Mesendoderm (in vitro differentiated cells): ENCODE data around the gene UFM1.

Source experiments
- DNase-seq: peaks from one replicate; pipeline ENCODE4 v3.0.0; 2013
- H2AK5ac ChIP-seq: 2 replicates; pipeline ENCODE4 v1.6.1; 2013; ENCODE audit warnings: low read length, inconsistent platforms
- H2BK120ac ChIP-seq: 2 replicates; pipeline ENCODE4 v1.6.1; 2013; ENCODE audit warnings: low read depth, mild to moderate bottlenecking, low read length, moderate library complexity, mixed read lengths
- H2BK15ac ChIP-seq: replicated peaks from 2 replicates; pipeline ENCODE4 v1.6.1; 2013; ENCODE audit warnings: low read depth, mild to moderate bottlenecking, moderate library complexity
- H2BK5ac ChIP-seq: 2 replicates; pipeline ENCODE4 v1.6.1; 2013; ENCODE audit warnings: low read length, inconsistent platforms
- H3K18ac ChIP-seq: 2 replicates; pipeline ENCODE4 v1.6.1; 2013; ENCODE audit warnings: mild to moderate bottlenecking, low read length, mixed read lengths
- H3K23ac ChIP-seq: one replicate; pipeline ENCODE4 v1.6.1; 2013; ENCODE audit warnings: low read length
- H3K27ac ChIP-seq: 2 replicates; pipeline ENCODE4 v1.5.1; 2013; ENCODE audit warnings: low read depth, mild to moderate bottlenecking, inconsistent platforms, low read length, moderate library complexity
- H3K27me3 ChIP-seq: 2 replicates; pipeline ENCODE4 v1.6.1; 2013; ENCODE audit warnings: low read length, control low read depth, mild to moderate bottlenecking, inconsistent platforms; ENCODE audit not compliant: insufficient read depth, poor library complexity
- H3K36me3 ChIP-seq: 2 replicates; pipeline ENCODE4 v1.6.1; 2013; ENCODE audit warnings: low read length, inconsistent platforms; ENCODE audit not compliant: control insufficient read depth, insufficient read depth
- H3K4ac ChIP-seq: one replicate; pipeline ENCODE4 v1.6.1; 2013; ENCODE audit warnings: low read depth, mild to moderate bottlenecking, low read length, moderate library complexity
- H3K4me1 ChIP-seq: 2 replicates; pipeline ENCODE4 v1.6.1; 2013; ENCODE audit warnings: low read depth, low read length, inconsistent platforms; ENCODE audit not compliant: control insufficient read depth
- H3K4me2 ChIP-seq: 2 replicates; pipeline ENCODE4 v1.6.1; 2013; ENCODE audit warnings: low read length
- H3K4me3 ChIP-seq: 2 replicates; pipeline ENCODE4 v1.5.1; 2013; ENCODE audit warnings: mild to moderate bottlenecking, low read length
- H3K56ac ChIP-seq: one replicate; pipeline ENCODE4 v1.6.1; 2013; ENCODE audit warnings: low read length
- H3K79me1 ChIP-seq: 2 replicates; pipeline ENCODE4 v1.6.1; 2013; ENCODE audit warnings: low read length, inconsistent platforms
- H3K79me2 ChIP-seq: 2 replicates; pipeline ENCODE4 v1.6.1; 2013; ENCODE audit warnings: mild to moderate bottlenecking, low read length; ENCODE audit not compliant: control insufficient read depth, insufficient read depth
- H3K9ac ChIP-seq: 2 replicates; pipeline ENCODE4 v1.6.1; 2013; ENCODE audit warnings: low read length, inconsistent platforms
- H4K5ac ChIP-seq: one replicate; pipeline ENCODE4 v1.6.1; 2013; ENCODE audit warnings: low read length
- H4K8ac ChIP-seq: one replicate; pipeline ENCODE4 v1.6.1; 2013; ENCODE audit warnings: low read depth, mild to moderate bottlenecking, control low read depth, low read length, moderate library complexity
- WGBS: extraction: QIAGEN DNeasy Blood & Tissue Kit; methylation state at CpG from one replicate; pipeline ENCODE4 v1.1.7; 2013; ENCODE audit warnings: low lambda C conversion rate, missing lambda C conversion rate; ENCODE audit not compliant: insufficient coverage; ENCODE audit errors: extremely low coverage; 5-methylcytosine and 5-hydroxymethylcytosine counted together

The UFM1 gene

DNA sequence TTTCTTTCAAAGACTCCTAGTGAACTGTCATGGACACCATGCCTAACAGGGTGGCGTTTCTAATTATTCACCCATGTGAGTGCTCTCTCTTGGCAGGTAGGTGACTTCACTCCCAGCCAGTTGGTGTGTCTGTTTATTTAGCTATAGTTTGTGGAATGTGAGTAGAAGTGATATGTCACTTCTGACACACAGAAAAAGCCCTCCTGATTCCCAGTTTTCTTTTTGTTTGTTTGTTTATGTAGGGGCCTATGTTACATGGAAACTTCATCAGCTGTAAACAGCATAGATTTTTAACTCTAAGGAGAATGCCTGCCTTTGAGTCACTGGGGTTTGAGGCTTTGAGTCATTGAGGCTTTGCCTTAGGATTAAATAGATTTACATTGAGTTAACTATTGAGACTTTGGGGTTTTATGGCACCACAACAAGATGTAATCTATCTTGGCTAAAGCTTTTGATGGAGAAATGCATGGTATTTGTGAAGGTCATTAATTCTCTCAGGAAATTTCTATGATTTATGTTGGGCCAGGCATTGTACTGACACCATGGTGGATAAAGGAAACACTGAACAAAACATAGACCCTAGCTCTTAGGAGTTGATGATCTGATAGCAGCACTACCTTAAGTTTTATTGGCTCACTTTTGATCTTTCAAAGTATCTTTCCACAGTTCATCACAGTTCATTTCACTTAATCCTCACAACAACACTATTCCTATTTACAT, 45.3 kb downstream of the UFM1 start:
- no peak overlapping the region for H2BK5ac ChIP-seq
- no peak overlapping the region for H2AK5ac ChIP-seq
- peak; percentile 53 for DNase-seq
- no peaks in the 10 kb centered on the region for H3K79me2 ChIP-seq
- H3K56ac ChIP-seq = no peak overlapping the region
- H3K23ac ChIP-seq = no peak overlapping the region
- H3K9ac ChIP-seq = no peak overlapping the region
- no peaks in the 10 kb centered on the region for H3K36me3 ChIP-seq
- H4K5ac ChIP-seq = no peak overlapping the region
- no peak overlapping the region for H3K4ac ChIP-seq
- no peak overlapping the region for H3K4me2 ChIP-seq
- H3K27me3 ChIP-seq = no peaks in the 10 kb centered on the region
- no peak overlapping the region for H3K4me3 ChIP-seq
- no peak overlapping the region for H4K8ac ChIP-seq
- no peak overlapping the region for H3K27ac ChIP-seq
- no CpG with 5 or more reads among the region's 1 CpG for WGBS
- H3K4me1 ChIP-seq = no peaks in the 10 kb centered on the region
- H2BK120ac ChIP-seq = no peak overlapping the region
- no peaks in the 10 kb centered on the region for H3K79me1 ChIP-seq
- H3K18ac ChIP-seq = no peak overlapping the region
- no peak overlapping the region for H2BK15ac ChIP-seq

DNA sequence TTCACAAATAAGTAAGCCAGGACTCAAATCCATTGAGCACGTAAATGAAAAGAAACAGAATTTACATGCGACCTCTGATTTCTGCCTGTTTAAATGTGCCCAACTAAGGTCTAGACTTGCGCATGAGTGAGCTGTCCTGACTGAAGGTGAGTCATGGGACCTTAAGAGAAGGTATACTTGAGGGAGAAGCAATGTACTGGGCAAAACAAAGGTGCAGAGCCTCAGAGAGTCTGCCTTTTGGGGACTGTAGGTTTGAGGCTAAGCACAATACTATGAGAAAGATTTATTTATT, 45.8 kb downstream of the UFM1 start:
- Histone ChIP-seq H3K4ac (no peak overlapping the region), H3K79me1 (no peaks in the 10 kb centered on the region), H2BK120ac (no peak overlapping the region), H3K79me2 (no peaks in the 10 kb centered on the region), H2BK5ac (no peak overlapping the region), H3K56ac (no peak overlapping the region), H4K5ac (no peak overlapping the region), H4K8ac (no peak overlapping the region), H2AK5ac (no peak overlapping the region), H3K18ac (no peak overlapping the region), H3K4me2 (no peak overlapping the region), H3K4me3 (no peak overlapping the region), H3K27ac (no peak overlapping the region), H3K9ac (no peak overlapping the region), H3K27me3 (no peaks in the 10 kb centered on the region), H3K36me3 (no peaks in the 10 kb centered on the region), H3K23ac (no peak overlapping the region), H2BK15ac (no peak overlapping the region), H3K4me1 (no peaks in the 10 kb centered on the region)
- WGBS = no CpG with 5 or more reads among the region's 3 CpGs
- peak; percentile 25 for DNase-seq

DNA sequence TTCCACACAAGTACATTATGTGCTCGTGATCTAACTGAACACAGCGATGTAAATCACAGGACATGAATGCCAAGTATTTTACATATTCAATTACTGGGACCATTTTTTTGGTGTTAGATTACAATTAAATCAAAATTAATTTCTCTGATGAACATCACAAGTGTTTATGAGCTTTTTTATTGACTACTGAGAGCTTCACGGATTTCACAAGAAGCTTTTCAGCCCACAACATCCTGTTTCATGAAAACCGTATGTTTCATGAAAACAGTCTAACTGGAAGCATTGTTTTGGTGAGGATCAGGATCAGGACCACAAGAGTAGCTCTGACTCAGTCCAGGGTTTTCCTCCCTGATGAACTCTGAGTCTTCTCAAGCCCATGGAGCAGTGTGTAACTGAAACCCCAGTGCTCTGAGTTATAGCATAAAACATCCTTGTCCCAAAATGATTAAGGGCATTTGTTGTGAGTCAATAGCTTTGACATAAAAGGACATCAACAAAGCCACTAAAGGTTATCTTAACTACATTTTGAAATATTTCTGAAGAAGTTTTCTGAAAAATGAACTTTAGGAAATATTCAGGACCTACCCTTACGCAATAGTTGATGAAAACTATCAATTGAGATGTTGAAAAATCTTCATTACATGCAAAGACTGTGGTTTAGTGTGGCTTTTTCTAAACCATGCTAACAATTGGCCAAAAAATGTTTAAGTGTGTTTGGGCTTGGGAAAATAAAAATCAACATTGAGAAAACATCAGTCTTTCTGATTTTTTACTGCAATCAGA, 49.3 kb downstream of the UFM1 start:
- Histone ChIP-seq H3K36me3 (no peaks in the 10 kb centered on the region), H3K4me1 (no peaks in the 10 kb centered on the region), H3K79me2 (no peaks in the 10 kb centered on the region), H3K27me3 (no peaks in the 10 kb centered on the region), H3K23ac (no peak overlapping the region), H3K4ac (no peak overlapping the region), H3K79me1 (no peaks in the 10 kb centered on the region), H2BK5ac (no peak overlapping the region), H2AK5ac (no peak overlapping the region), H3K4me2 (no peak overlapping the region), H3K18ac (no peak overlapping the region), H3K9ac (no peak overlapping the region), H2BK120ac (no peak overlapping the region), H4K5ac (no peak overlapping the region), H3K27ac (no peak overlapping the region), H4K8ac (no peak overlapping the region), H3K56ac (no peak overlapping the region), H3K4me3 (no peak overlapping the region), H2BK15ac (no peak overlapping the region)
- no peak for DNase-seq
- WGBS = no CpG with 5 or more reads among the region's 5 CpGs

DNA sequence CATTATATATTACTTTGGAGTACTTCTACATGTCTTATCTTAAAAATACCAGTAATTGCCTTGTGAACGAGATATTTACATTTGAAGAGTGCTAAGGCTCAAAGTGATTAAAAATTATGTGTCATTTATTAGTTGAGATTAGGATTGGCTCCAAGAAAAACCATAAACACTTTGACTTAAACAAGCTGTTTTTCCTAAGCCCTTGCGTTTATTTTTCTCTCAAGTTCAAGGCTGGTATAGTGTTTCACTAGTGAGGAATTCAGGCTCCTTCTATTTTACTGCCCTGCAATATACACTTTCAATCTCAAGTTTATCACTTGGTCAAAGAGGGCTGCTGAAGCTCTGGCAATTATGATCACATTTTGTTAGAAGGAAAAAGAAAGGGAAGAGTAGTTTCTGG, 49.9 kb downstream of the UFM1 start:
- H4K5ac ChIP-seq = no peak overlapping the region
- no peak overlapping the region for H3K18ac ChIP-seq
- no peak overlapping the region for H3K4me3 ChIP-seq
- H3K27ac ChIP-seq = no peak overlapping the region
- H2BK120ac ChIP-seq = no peak overlapping the region
- H4K8ac ChIP-seq = no peak overlapping the region
- H2BK15ac ChIP-seq = no peak overlapping the region
- H2BK5ac ChIP-seq = no peak overlapping the region
- no peak overlapping the region for H3K4ac ChIP-seq
- H3K79me2 ChIP-seq = no peaks in the 10 kb centered on the region
- no peaks in the 10 kb centered on the region for H3K79me1 ChIP-seq
- H3K23ac ChIP-seq = no peak overlapping the region
- no peaks in the 10 kb centered on the region for H3K4me1 ChIP-seq
- DNase-seq = no peak
- H3K36me3 ChIP-seq = no peaks in the 10 kb centered on the region
- WGBS = no CpG with 5 or more reads among the region's 2 CpGs
- no peak overlapping the region for H3K4me2 ChIP-seq
- no peak overlapping the region for H3K9ac ChIP-seq
- no peaks in the 10 kb centered on the region for H3K27me3 ChIP-seq
- H3K56ac ChIP-seq = no peak overlapping the region
- no peak overlapping the region for H2AK5ac ChIP-seq

DNA sequence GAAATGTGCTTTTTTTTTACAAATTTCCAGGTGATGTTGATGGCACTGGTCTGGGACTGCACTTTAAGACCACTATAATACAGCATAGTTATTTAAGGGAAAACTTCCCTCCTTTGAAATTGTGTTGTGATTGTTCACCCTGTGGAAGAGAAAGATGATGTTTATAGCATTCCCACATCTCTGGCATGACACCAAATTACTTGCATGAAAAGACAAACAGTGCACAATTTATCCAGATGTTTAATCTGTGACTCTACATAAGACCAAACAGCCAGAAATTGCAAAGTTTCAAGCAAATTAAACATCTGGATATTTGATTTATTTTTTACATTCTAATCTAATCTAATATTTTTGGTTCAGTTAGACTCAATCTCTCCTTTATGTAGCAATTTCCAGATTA, 51.6 kb downstream of the UFM1 start:
- Histone ChIP-seq H3K4me1 (no peaks in the 10 kb centered on the region), H3K23ac (no peak overlapping the region), H2BK5ac (no peak overlapping the region)

DNA sequence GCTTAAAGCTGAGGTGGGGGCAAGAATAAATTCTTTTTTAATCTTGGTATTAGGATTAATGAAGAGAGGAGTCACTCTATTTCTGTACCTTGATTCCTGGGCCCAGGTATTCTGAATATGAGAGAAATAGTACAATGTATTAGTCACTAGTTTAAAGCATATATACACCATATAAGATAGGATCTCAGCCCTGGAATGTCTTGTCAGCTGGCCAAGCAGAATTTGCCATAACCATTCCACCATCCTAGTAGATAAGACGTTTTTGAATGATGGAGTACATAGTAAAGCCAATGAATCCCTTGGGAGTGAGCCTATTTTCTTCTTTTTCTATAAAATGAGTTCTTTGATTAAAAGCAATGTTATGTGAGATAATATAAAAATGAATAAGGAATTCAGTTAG, 55.6 kb downstream of the UFM1 start:
- Histone ChIP-seq H3K56ac (no peak overlapping the region), H3K18ac (no peak overlapping the region), H3K4me2 (no peak overlapping the region), H3K79me1 (no peaks in the 10 kb centered on the region), H3K23ac (no peak overlapping the region), H2BK120ac (no peak overlapping the region), H3K79me2 (no peaks in the 10 kb centered on the region), H3K36me3 (no peaks in the 10 kb centered on the region), H3K27ac (no peak overlapping the region), H2BK15ac (no peak overlapping the region), H2AK5ac (no peak overlapping the region), H3K4me1 (no peaks in the 10 kb centered on the region), H3K9ac (no peak overlapping the region), H3K4me3 (no peak overlapping the region), H4K5ac (no peak overlapping the region), H3K4ac (no peak overlapping the region), H2BK5ac (no peak overlapping the region), H3K27me3 (no peaks in the 10 kb centered on the region), H4K8ac (no peak overlapping the region)
- WGBS = no CpG with 5 or more reads among the region's 1 CpG
- DNase-seq = no peak

More for the DNA sequence above, 51.6 kb downstream of the UFM1 start:
- DNase-seq = no peak
- H3K79me1 ChIP-seq = no peaks in the 10 kb centered on the region
- H2AK5ac ChIP-seq = no peak overlapping the region
- H3K4ac ChIP-seq = no peak overlapping the region
- H3K79me2 ChIP-seq = no peaks in the 10 kb centered on the region
- H4K5ac ChIP-seq = no peak overlapping the region
- no peak overlapping the region for H2BK15ac ChIP-seq
- no peak overlapping the region for H3K18ac ChIP-seq
- no peak overlapping the region for H3K27ac ChIP-seq
- no peak overlapping the region for H3K4me3 ChIP-seq
- H4K8ac ChIP-seq = no peak overlapping the region
- H3K4me2 ChIP-seq = no peak overlapping the region
- no peaks in the 10 kb centered on the region for H3K36me3 ChIP-seq
- H3K9ac ChIP-seq = no peak overlapping the region
- no peaks in the 10 kb centered on the region for H3K27me3 ChIP-seq
- H2BK120ac ChIP-seq = no peak overlapping the region
- H3K56ac ChIP-seq = no peak overlapping the region
